IgD-negative memory B cell (primary cell): Measurements from ENCODE around the gene NPY4R. TPM values are rescaled to one million over a fixed set of nuclear protein-coding genes. Genes with fewer than 3 reads are reported as not detected.
"Not testable (repeated sequence)": the region's sequence is repeated elsewhere in the genome, so short reads cannot be mapped to it uniquely, and the experiment has no call there.

ENCODE experiments used
- H3K27ac Mint-ChIP-seq, 3 donors: one replicate each; pipeline ENCODE4 v1.8.0; 2020 to 2022; ENCODE audit warnings: mild to moderate bottlenecking in 3 of 3, mixed read lengths in 3 of 3, moderate library complexity in 1 of 3
- H3K27me3 Mint-ChIP-seq: one replicate; pipeline ENCODE4 v1.8.0; 2021; ENCODE audit warnings: mixed read lengths
- H3K36me3 Mint-ChIP-seq: one replicate; pipeline ENCODE4 v1.8.0; 2020; ENCODE audit warnings: mild to moderate bottlenecking, mixed read lengths
- H3K4me1 Mint-ChIP-seq, 3 donors: one replicate each; pipeline ENCODE4 v1.8.0; 2020 to 2022; ENCODE audit warnings: mixed read lengths in 3 of 3, mild to moderate bottlenecking in 1 of 3
- H3K4me3 Mint-ChIP-seq, 4 donors: one replicate each; pipeline ENCODE4 v1.8.0; 2020 to 2022; ENCODE audit warnings: mild to moderate bottlenecking in 4 of 4, mixed read lengths in 4 of 4, moderate library complexity in 3 of 4
- H3K9me3 Mint-ChIP-seq, 3 donors: one replicate each; pipeline ENCODE4 v1.8.0; 2020 to 2021; ENCODE audit warnings: mixed read lengths in 3 of 3, mild to moderate bottlenecking in 1 of 3
- polyA plus RNA-seq: library from polyadenylated mRNA; unstranded; fragments of 300-500 nt; fragmentation: Illumina TruSeq; gene quantifications from one replicate; pipeline ENCODE4 v1.2.3, GENCODE V29; 2021

Gene NPY4R
- polyA plus RNA-seq, 1 donor from 2014 or later: not detected

- H3K4me1 Mint-ChIP-seq, H3K4me3 Mint-ChIP-seq, H3K27ac Mint-ChIP-seq, H3K9me3 Mint-ChIP-seq, H3K27me3 Mint-ChIP-seq, H3K36me3 Mint-ChIP-seq: not testable (repeated sequence)
Measured at GRCh38 chr10:46470134-46470533, 4.4 kb upstream of the NPY4R start.

DNA sequence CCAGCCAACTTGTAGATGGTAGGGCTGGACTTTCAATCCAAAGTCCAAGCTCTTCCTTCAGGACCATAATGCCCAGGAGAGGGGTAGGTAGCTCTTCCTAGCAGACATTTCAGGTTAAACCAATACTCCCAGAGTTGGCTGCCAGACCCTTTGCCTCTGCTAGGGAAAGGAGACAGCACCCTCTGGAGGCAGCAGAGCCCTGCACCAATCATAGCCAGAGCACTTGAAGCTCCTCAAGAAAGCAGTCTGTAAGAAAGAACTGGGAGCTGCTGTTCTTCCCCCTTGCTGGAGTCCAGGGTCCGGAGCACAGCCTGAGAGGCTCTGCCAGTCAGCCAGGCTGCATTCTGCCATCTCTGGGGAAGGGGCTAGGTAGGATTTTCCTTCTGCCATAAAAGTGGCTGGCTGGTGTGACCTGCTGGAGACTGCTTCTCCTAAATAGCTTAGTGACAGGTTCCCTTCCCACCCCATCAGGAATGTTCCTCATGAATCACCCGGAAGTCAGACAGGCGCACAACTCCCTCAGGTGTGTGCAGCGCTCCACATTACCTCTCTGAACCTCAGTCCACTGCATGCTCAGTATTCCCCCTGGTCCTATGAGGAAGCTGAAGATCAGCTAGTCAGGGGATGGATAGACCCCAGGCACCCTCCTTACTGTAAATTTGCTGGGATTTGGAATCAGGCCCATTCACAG, 2.5 kb upstream of the NPY4R start:
- not testable (repeated sequence) for H3K27ac Mint-ChIP-seq, H3K9me3 Mint-ChIP-seq, H3K36me3 Mint-ChIP-seq, H3K4me3 Mint-ChIP-seq, H3K27me3 Mint-ChIP-seq, H3K4me1 Mint-ChIP-seq

- H3K27me3 Mint-ChIP-seq, H3K9me3 Mint-ChIP-seq, H3K36me3 Mint-ChIP-seq, H3K4me1 Mint-ChIP-seq, H3K4me3 Mint-ChIP-seq, H3K27ac Mint-ChIP-seq: not testable (repeated sequence)
Measured at GRCh38 chr10:46463608-46464007, 2.1 kb downstream of the NPY4R start.

DNA sequence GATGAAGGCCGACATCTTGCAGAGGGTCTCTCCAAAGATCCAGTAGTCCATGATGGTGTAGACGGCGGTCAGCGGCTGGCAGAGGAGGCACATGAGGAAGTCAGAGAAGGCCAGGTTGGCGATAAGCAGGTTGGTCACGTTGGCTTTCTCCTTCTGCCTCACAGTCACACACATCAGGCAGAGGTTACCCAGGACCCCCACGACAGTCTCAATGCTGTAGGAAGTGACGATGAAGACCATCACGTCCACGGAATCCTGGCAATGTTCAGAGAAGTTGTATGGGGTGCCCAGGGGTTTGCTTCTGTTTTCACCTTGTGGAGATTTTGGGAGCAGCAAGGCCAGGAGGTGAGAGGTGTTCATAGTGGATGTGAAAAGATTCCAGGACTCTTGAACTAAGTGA, 3.5 kb downstream of the NPY4R start:
- not testable (repeated sequence) for H3K27me3 Mint-ChIP-seq, H3K9me3 Mint-ChIP-seq, H3K4me3 Mint-ChIP-seq, H3K36me3 Mint-ChIP-seq, H3K4me1 Mint-ChIP-seq, H3K27ac Mint-ChIP-seq

GRCh38 chr10:46459579-46459978, 6.2 kb downstream of the NPY4R start:
- H3K27me3 Mint-ChIP-seq, H3K9me3 Mint-ChIP-seq, H3K27ac Mint-ChIP-seq, H3K36me3 Mint-ChIP-seq, H3K4me1 Mint-ChIP-seq, H3K4me3 Mint-ChIP-seq: not testable (repeated sequence)

GRCh38 chr10:46457071-46457470, 8.7 kb downstream of the NPY4R start:
- H3K27ac Mint-ChIP-seq, H3K36me3 Mint-ChIP-seq, H3K4me1 Mint-ChIP-seq, H3K9me3 Mint-ChIP-seq, H3K4me3 Mint-ChIP-seq, H3K27me3 Mint-ChIP-seq: not testable (repeated sequence)

DNA sequence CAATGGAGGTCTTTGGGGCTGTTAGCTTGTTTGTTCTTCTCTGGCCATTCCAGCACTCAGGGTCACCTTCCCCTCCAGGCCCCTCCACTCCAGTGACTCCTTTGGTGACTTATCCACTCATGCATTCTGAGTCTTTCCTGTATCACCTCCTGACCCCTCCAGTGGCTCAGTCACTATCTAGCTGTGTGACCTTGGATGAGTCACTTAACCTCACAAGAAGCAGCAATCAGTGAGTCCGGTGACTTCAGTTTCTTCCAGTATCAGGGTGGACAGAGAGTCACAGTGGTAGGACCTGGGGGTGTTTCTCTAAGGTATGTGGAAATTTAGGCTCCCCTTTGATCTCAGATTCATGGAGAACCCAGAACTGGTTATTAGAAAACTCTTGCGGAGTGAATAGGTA, 9.8 kb downstream of the NPY4R start:
- not testable (repeated sequence) for H3K27me3 Mint-ChIP-seq, H3K36me3 Mint-ChIP-seq, H3K4me3 Mint-ChIP-seq, H3K4me1 Mint-ChIP-seq, H3K9me3 Mint-ChIP-seq, H3K27ac Mint-ChIP-seq

DNA sequence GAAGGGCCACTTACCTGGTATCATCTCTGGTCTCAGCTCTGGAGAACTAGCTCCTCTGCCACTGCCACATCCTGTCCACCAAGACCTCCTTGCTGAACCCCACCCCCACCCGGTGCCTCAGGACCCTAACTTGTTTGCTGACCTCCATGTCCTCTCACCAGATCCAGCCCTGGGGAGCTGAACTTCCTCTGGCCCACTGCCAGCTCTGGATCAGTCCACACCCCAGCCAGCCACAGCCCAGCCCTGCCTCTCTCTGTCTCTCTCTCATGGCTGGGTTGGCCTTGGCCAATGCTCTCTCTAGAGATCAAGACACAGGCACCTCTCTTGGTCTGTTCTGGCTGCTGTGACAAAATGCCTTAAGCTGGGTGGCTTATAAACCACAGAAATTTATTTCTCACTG, 14.4 kb downstream of the NPY4R start:
- not testable (repeated sequence) for H3K36me3 Mint-ChIP-seq, H3K27me3 Mint-ChIP-seq, H3K27ac Mint-ChIP-seq, H3K4me1 Mint-ChIP-seq, H3K4me3 Mint-ChIP-seq, H3K9me3 Mint-ChIP-seq

GRCh38 chr10:46450829-46451228, 14.9 kb downstream of the NPY4R start:
- H3K27me3 Mint-ChIP-seq, H3K36me3 Mint-ChIP-seq, H3K4me1 Mint-ChIP-seq, H3K27ac Mint-ChIP-seq, H3K4me3 Mint-ChIP-seq, H3K9me3 Mint-ChIP-seq: not testable (repeated sequence)

DNA sequence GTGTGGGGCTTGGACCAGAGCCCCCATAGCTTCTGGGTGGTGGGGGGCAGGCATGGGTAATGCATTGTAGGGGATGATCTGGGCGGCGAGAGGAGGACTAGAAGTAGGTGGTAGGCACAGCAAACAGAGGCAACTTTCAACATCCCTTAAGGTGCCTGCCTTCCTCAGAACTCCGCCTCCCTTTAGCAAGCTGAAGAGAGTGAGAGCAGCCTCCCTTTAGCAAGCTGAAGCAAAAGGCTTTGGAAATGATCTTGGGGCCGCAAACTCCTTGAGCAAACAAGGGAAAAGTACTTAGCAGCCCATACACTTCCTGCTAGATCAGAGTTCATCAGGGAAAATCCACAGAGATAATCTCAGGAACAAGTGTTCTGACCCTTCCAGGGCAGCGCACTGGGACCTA, 18.3 kb downstream of the NPY4R start:
- H3K36me3 Mint-ChIP-seq, H3K9me3 Mint-ChIP-seq, H3K27ac Mint-ChIP-seq, H3K4me3 Mint-ChIP-seq, H3K4me1 Mint-ChIP-seq, H3K27me3 Mint-ChIP-seq: not testable (repeated sequence)

DNA sequence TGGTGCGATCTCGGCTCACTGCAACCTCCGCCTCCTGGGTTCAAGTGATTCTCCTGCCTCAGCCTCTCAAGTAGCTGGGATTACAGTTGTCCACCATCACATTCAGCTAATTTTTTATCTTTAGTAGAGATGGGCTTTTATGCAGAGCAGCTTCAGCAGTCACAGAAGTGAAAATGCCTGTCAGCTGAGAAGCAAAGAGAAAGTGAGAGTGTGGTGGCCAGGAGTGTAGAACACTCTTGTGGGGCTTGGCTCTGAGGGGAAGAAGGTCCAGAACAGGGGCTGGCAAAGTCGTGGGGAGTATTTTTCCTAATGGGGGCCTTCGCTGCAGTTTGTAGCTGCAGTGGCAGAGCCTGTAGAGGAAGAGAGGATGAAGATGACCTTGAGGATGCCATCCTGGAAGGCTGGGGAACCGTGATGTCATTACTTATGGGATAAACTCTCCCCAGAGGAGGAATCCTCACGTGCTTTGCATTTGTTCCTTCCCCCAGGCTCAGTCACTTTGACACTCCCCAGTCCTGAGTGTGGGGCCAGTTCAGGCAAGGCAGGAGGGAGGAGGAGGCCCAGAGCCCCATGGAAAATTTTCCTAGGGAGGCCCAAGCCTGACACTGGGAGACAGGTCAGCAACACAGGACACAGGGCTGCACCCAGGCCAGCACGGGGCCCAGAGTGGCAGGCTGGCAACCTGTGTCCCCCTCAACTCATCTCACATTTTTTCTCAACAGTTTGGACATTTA, 20.2 kb downstream of the NPY4R start:
- not testable (repeated sequence) for H3K4me3 Mint-ChIP-seq, H3K27me3 Mint-ChIP-seq, H3K4me1 Mint-ChIP-seq, H3K36me3 Mint-ChIP-seq, H3K9me3 Mint-ChIP-seq, H3K27ac Mint-ChIP-seq

- not testable (repeated sequence) for H3K27me3 Mint-ChIP-seq, H3K4me3 Mint-ChIP-seq, H3K4me1 Mint-ChIP-seq, H3K27ac Mint-ChIP-seq, H3K36me3 Mint-ChIP-seq, H3K9me3 Mint-ChIP-seq
Measured at GRCh38 chr10:46443422-46443821, 22.3 kb downstream of the NPY4R start.

DNA sequence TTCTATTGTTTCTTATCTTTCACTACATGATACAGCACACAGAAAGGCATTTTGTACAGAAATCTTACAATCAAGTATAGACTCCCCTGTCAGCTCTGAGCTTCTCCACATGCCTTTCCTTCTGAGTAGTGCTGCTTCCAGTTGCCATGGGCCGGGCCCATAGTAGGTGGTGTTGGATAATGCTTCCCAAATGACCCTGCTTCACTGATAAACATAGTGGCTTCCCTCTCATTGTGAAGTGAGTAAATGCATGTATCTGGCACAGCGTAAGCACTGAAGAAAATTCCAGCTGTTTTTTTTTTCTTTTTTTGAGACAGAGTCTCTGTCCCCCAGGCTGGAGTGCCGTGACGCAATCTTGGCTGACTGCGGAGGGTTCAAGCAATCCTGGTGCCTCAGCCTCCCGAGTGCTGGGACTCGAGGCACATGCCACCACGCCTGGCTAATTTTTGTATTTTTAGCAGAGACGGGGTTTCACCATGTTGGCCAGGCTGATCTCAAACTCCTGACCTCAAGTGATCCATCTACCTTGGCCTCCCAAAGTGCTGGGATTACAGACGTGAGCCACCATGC, 23.0 kb downstream of the NPY4R start:
- not testable (repeated sequence) for H3K36me3 Mint-ChIP-seq, H3K27ac Mint-ChIP-seq, H3K27me3 Mint-ChIP-seq, H3K9me3 Mint-ChIP-seq, H3K4me1 Mint-ChIP-seq, H3K4me3 Mint-ChIP-seq

DNA sequence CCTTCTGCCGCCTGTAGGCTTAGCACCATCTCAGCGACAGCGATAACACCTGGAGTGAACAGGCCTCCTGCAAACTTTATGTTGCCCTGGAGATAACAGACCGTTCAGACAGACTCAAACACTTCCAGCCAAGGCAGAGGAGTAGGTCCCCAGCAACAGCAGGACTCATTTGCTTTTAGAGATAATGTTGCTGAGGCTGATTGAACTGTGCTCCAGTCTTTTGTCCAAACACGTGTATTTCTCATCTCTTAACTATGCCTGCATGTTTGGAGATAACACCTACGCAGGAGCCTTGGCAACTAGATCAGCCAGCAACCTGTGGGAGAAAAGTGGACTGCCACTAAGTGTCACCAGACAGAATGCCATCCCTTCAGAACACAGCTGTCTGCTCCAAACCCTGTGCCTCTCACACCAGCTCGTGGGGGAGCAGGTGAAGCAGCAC, 23.9 kb downstream of the NPY4R start:
- not testable (repeated sequence) for H3K4me1 Mint-ChIP-seq, H3K27me3 Mint-ChIP-seq, H3K9me3 Mint-ChIP-seq, H3K36me3 Mint-ChIP-seq, H3K27ac Mint-ChIP-seq, H3K4me3 Mint-ChIP-seq

- not testable (repeated sequence) for H3K36me3 Mint-ChIP-seq, H3K4me3 Mint-ChIP-seq, H3K27me3 Mint-ChIP-seq, H3K27ac Mint-ChIP-seq, H3K9me3 Mint-ChIP-seq, H3K4me1 Mint-ChIP-seq
Measured at GRCh38 chr10:46440942-46441341, 24.8 kb downstream of the NPY4R start.

DNA sequence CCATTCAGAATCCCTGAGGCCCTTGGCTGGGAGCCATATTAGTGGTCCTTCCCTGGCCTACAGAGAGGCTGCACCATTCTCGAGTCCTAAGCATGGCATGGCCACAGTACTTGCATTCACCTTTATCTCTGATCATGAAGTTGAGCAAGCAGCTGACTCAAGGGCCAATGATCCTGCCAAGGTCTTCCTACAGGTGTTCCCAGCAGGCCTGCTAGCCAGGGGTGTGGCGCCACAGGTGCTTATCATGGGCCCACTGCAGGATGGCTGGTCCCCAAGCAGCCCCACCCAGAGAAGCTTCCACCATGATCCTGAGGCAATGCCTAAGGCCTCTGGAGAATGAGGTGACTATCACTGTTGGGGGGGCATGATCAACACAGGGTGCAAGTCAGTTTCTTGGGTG, 42.2 kb downstream of the NPY4R start:
- not testable (repeated sequence) for H3K9me3 Mint-ChIP-seq, H3K27ac Mint-ChIP-seq, H3K4me3 Mint-ChIP-seq, H3K27me3 Mint-ChIP-seq, H3K4me1 Mint-ChIP-seq, H3K36me3 Mint-ChIP-seq
